ENCODE data around the gene RPSA. TPM values are rescaled to one million over a fixed set of nuclear protein-coding genes. Genes with fewer than 3 reads are reported as not detected.

RPSA gene
- total and polyA plus RNA-seq, 2 donors from 2014 or later: 806 to 1,249 TPM

DNA sequence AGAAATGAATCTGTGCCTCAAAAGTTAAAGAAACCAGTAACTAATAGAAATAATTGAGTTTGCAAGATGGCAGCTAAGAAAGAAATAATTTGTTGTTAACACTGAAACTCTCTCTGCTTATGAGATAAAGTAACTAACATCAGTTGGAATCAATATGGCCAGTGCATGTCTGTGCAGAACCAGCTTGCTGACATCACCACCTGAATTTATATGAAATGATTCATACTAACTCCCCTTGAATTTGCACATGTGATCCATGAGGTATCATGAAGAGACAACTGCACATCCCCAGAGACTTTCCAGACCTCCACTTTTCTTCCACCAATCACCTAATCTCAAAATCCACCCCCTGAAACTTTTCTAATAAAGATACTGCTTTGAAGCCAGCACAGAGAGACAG, 33.7 kb upstream of the RPSA start:
- Histone ChIP-seq H3K4me3 (ENCODE audit: low read length in 3 of 3) (no peak overlapping the region), H3K4me1 (ENCODE audit: control insufficient read depth in 2 of 3, insufficient read depth in 2 of 3, low read depth in 1 of 3, low read length in 3 of 3) (no peaks in the 10 kb centered on the region), H3K27ac (ENCODE audit: low read depth in 2 of 2, low read length in 2 of 2) (no peak overlapping the region), H3K9me3 (ENCODE audit: control insufficient read depth in 2 of 3, insufficient read depth in 1 of 3, low read length in 3 of 3) (no peaks in the 10 kb centered on the region), H3K9ac (ENCODE audit: low read length in 3 of 3) (no peak overlapping the region), H3K27me3 (ENCODE audit: control insufficient read depth, insufficient read depth, low read length) (no peaks in the 10 kb centered on the region), H3K36me3 (ENCODE audit: control insufficient read depth in 2 of 3, insufficient read depth in 3 of 3, low read length in 3 of 3) (no peaks in the 10 kb centered on the region)
- FAIRE-seq (no peak), DNase-seq (no peak)
- intact Hi-C loops (cut with DNase I): no loop called here
- TF ChIP-seq, protein P1, sequence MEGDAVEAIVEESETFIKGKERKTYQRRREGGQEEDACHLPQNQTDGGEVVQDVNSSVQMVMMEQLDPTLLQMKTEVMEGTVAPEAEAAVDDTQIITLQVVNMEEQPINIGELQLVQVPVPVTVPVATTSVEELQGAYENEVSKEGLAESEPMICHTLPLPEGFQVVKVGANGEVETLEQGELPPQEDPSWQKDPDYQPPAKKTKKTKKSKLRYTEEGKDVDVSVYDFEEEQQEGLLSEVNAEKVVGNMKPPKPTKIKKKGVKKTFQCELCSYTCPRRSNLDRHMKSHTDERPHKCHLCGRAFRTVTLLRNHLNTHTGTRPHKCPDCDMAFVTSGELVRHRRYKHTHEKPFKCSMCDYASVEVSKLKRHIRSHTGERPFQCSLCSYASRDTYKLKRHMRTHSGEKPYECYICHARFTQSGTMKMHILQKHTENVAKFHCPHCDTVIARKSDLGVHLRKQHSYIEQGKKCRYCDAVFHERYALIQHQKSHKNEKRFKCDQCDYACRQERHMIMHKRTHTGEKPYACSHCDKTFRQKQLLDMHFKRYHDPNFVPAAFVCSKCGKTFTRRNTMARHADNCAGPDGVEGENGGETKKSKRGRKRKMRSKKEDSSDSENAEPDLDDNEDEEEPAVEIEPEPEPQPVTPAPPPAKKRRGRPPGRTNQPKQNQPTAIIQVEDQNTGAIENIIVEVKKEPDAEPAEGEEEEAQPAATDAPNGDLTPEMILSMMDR (IDR thresholded peaks at IDR 0.05; ENCODE audit: borderline replicate concordance, extremely low read depth, insufficient read depth): no peak

DNA sequence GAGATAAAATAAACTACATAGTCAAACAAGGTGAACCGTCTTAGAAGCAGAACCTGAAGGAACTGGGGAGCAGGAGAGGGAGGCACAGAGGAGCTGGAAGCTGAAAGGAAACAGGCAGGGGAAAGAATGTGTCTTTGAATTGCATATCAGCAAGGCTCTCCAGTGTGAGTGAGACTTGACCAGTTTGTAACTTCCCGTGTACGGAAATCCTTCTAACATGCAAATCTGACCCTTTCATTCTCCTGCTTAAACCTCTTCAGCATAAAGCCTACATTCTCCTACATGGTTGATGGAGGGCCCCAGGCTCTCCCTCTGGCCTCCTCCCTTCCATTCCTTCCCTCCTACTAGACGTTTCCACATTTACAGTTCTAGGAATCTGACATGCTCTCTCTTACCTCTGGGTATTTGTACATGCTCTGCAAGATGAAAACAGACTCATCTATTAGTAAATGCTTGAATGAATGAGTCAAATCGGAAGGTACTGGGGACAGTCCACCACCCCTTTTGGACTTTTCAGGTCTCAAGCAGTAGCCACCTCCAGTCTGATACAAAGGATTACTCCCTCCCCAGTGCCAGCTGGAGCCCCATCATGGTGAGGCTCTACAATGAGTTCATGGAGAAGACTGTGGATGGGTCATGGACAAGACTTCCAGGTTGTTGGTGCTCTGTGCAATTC, 29.4 kb upstream of the RPSA start:
- H3K9ac ChIP-seq (ENCODE audit: low read length in 3 of 3): no peak overlapping the region
- intact Hi-C loops (cut with DNase I): no loop called here
- no peaks in the 10 kb centered on the region for H3K27me3 ChIP-seq (ENCODE audit: control insufficient read depth, insufficient read depth, low read length)
- TF ChIP-seq, protein P1 (IDR thresholded peaks at IDR 0.05; ENCODE audit: borderline replicate concordance, extremely low read depth, insufficient read depth): no peak
- H3K36me3 ChIP-seq (ENCODE audit: control insufficient read depth in 2 of 3, insufficient read depth in 3 of 3, low read length in 3 of 3): no peaks in the 10 kb centered on the region
- FAIRE-seq (no peak), DNase-seq (no peak)
- H3K9me3 ChIP-seq (ENCODE audit: control insufficient read depth in 2 of 3, insufficient read depth in 1 of 3, low read length in 3 of 3): no peaks in the 10 kb centered on the region
- H3K27ac ChIP-seq (ENCODE audit: low read depth in 2 of 2, low read length in 2 of 2): no peak overlapping the region
- no peak overlapping the region for H3K4me3 ChIP-seq (ENCODE audit: low read length in 3 of 3)
- no peaks in the 10 kb centered on the region for H3K4me1 ChIP-seq (ENCODE audit: control insufficient read depth in 2 of 3, insufficient read depth in 2 of 3, low read depth in 1 of 3, low read length in 3 of 3)

DNA sequence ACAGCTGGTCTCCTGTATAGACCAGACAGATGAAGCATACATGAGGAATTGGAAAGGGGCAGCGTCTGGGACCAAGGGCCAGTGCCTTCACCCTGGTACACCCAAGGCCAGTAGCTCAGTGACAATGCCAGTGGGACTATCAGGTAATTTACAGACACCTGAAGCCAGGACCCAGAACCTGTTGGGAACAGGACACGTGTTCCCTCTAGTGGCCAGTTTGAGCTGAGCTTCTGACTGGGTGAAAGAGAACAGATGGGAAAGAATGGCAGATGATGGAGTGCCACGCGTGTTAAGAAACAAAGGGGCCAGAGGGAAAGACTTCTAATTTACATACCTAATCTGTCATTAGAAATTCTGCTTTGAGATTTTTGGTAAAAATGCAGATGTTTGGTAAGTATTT, 28.4 kb upstream of the RPSA start:
- intact Hi-C loops (cut with DNase I): no loop called here
- DNase-seq (peak in 4 of 5 donors; percentile 37 to 64 (median 48)), FAIRE-seq (no peak)
- TF ChIP-seq, protein P1 (IDR thresholded peaks at IDR 0.05; ENCODE audit: borderline replicate concordance, extremely low read depth, insufficient read depth): peak; percentile 53
- H3K4me1 ChIP-seq (ENCODE audit: control insufficient read depth in 2 of 3, insufficient read depth in 2 of 3, low read depth in 1 of 3, low read length in 3 of 3): no peaks in the 10 kb centered on the region
- no peak overlapping the region for H3K4me3 ChIP-seq (ENCODE audit: low read length in 3 of 3)
- no peaks in the 10 kb centered on the region for H3K9me3 ChIP-seq (ENCODE audit: control insufficient read depth in 2 of 3, insufficient read depth in 1 of 3, low read length in 3 of 3)
- H3K27ac ChIP-seq (ENCODE audit: low read depth in 2 of 2, low read length in 2 of 2): no peak overlapping the region
- H3K27me3 ChIP-seq (ENCODE audit: control insufficient read depth, insufficient read depth, low read length): no peaks in the 10 kb centered on the region
- H3K9ac ChIP-seq (ENCODE audit: low read length in 3 of 3): no peak overlapping the region
- no peaks in the 10 kb centered on the region for H3K36me3 ChIP-seq (ENCODE audit: control insufficient read depth in 2 of 3, insufficient read depth in 3 of 3, low read length in 3 of 3)

Measured in kidney (tissue), 14 donors.